A549 (cell line): ENCODE measurements around the gene ADGRL1. TPM values are rescaled to one million over a fixed set of nuclear protein-coding genes. Genes with fewer than 3 reads are reported as not detected.
"Not testable (repeated sequence)": the region's sequence is repeated elsewhere in the genome, so short reads cannot be mapped to it uniquely, and the experiment has no call there.

ENCODE experiments used
- ATAC-seq, 2 experiments: fragments of 200-7000 bp in 1 of 2; fragments of >200 bp in 1 of 2; cut with Nextera tagmentation in 1 of 2; cut with Tn5 transposase in 1 of 2; 3 replicates each; pipeline versions ENCODE4 v1.8.0 to v1.9.1; 2018 to 2020; ENCODE audit warnings: mild to moderate bottlenecking in 1 of 2, moderate library complexity in 1 of 2
- CTCF ChIA-PET: fragments of 300-600 bp; sonication (Branson Sonifier 250); formaldehyde crosslinking; extraction: SDS; loops from one replicate; lab custom pipeline; 2021; ENCODE audit warnings: antibody characterized with exemption, inconsistent platforms; lab: Yijun Ruan, JAX
- POLR2A ChIA-PET: fragments of 350-600 bp; formaldehyde crosslinking; extraction: SDS; loops from one replicate; lab custom pipeline; 2021; ENCODE audit warnings: antibody characterized with exemption, inconsistent platforms; lab: Yijun Ruan, JAX
- DNase-seq, 2 experiments: peaks; one replicate each; pipeline versions ENCODE4 v3.0.0 to v3.0.0-alpha.2; 2011 to 2016; ENCODE audit warnings: low read depth in 1 of 2, low spot score in 1 of 2
- FAIRE-seq: peaks from 2 replicates; lab custom pipeline; 2011; peaks lifted over from hg19 to GRCh38; lab: Jason Lieb, UNC
- H3K27ac ChIP-seq, 2 experiments: fragments of >200 bp; sonication (Bioruptor Twin); formaldehyde crosslinking; 3 replicates each; pipeline ENCODE4 v1.5.1; 2016 to 2017
- H3K4me1 ChIP-seq: fragments of >200 bp; sonication (Bioruptor Twin); formaldehyde crosslinking; 3 replicates; pipeline ENCODE4 v1.6.1; 2016
- H3K4me2 ChIP-seq: fragments of >200 bp; sonication (Bioruptor Twin); formaldehyde crosslinking; 3 replicates; pipeline ENCODE4 v1.6.1; 2016
- H3K4me3 ChIP-seq: fragments of >200 bp; sonication (Bioruptor Twin); formaldehyde crosslinking; 3 replicates; pipeline ENCODE4 v1.5.1; 2016
- H3K9me3 ChIP-seq: fragments of >200 bp; sonication (Bioruptor Twin); formaldehyde crosslinking; 3 replicates; pipeline ENCODE4 v1.6.1; 2016
- CTCF ChIP-seq: fragments of >200 bp; sonication (Bioruptor Twin); formaldehyde crosslinking; IDR thresholded peaks from 3 replicates; pipeline ENCODE4 v1.5.1; 2016
- EP300 ChIP-seq, 2 experiments: fragments of >200 bp; sonication (Bioruptor Twin); formaldehyde crosslinking; IDR thresholded peaks; 2 replicates in 1 of 2; 3 replicates in 1 of 2; pipeline ENCODE4 v1.6.1; 2016 to 2017
- HEYL ChIP-seq: fragments of 250-450 bp; sonication (Bioruptor Pico); IDR thresholded peaks from 2 replicates; pipeline ENCODE4 v1.8.0; 2021; ENCODE audit warnings: mild to moderate bottlenecking, moderate library complexity
- HOXA7 ChIP-seq: fragments of 250-450 bp; sonication (Bioruptor Pico); IDR thresholded peaks from 2 replicates; pipeline ENCODE4 v1.5.0; 2020; ENCODE audit warnings: mild to moderate bottlenecking, moderate library complexity
- JUNB ChIP-seq: fragments of >200 bp; sonication (Bioruptor Twin); formaldehyde crosslinking; IDR thresholded peaks from 2 replicates; pipeline ENCODE4 v1.6.1; 2016
- MAFK ChIP-seq: fragments of 450-650 bp; IDR thresholded peaks from 2 replicates; pipeline ENCODE4 v1.6.1; 2014; ENCODE audit not compliant: partially characterized antibody
- NFE2L2 ChIP-seq: fragments of 150-350 bp; conservative IDR thresholded peaks from 2 replicates; pipeline ENCODE4 v1.6.1; 2014; ENCODE audit warnings: low read length
- POLR2A ChIP-seq: IDR thresholded peaks from 2 replicates; pipeline ENCODE4 v1.6.1; 2012; ENCODE audit warnings: mild to moderate bottlenecking, low read length
- RFX5 ChIP-seq: fragments of 450-650 bp; IDR thresholded peaks from 2 replicates; pipeline ENCODE4 v1.7.1; 2014; ENCODE audit warnings: antibody characterized with exemption, mild to moderate bottlenecking, moderate library complexity
- RNF2 ChIP-seq: fragments of 200-600 bp; sonication (generic); IDR thresholded peaks from 2 replicates; pipeline ENCODE4 v1.6.1; 2016; ENCODE audit warnings: low read depth, mild to moderate bottlenecking, antibody characterized with exemption, moderate library complexity, borderline replicate concordance
- TFCP2L1 ChIP-seq: fragments of 250-450 bp; sonication (Bioruptor Pico); IDR thresholded peaks from 2 replicates; pipeline ENCODE4 v1.5.0; 2021; ENCODE audit warnings: mild to moderate bottlenecking
- WGBS: methylation state at CpG from one replicate; pipeline ENCODE4 v1.1.6; 2017; ENCODE audit errors: missing lambda C conversion rate; 5-methylcytosine and 5-hydroxymethylcytosine counted together
- polyA plus RNA-seq, 4 experiments: library from polyadenylated mRNA; depleted of rRNA in 3 of 4; stranded (reverse); fragments of >200 nt; fragmentation: RNase III in 1 of 4; extraction: RNeasy Plus Mini Kit Qiagen cat#74134 plus additional on column Dnase treatment in 1 of 4; gene quantifications; 2 replicates in 3 of 4; 3 replicates in 1 of 4; pipeline ENCODE4 v1.2.3, GENCODE V29; 2011 to 2017
- TF ChIP-seq, protein P1 (sequence below): fragments of 250-450 bp; sonication (Bioruptor Pico); IDR thresholded peaks from 2 replicates; pipeline ENCODE4 v1.5.0; 2020; ENCODE audit warnings: low read depth, mild to moderate bottlenecking, moderate library complexity
- TF ChIP-seq, protein P2 (sequence below): fragments of 200-600 bp; sonication (generic); IDR thresholded peaks from 2 replicates; pipeline ENCODE4 v1.6.1; 2016; ENCODE audit warnings: antibody characterized with exemption, mild to moderate bottlenecking, moderate library complexity

ADGRL1 gene
- polyA plus RNA-seq, 2 of the 4 experiments (the other 2 are of a cell fraction): 3.9 to 6.0 TPM

- no peak for DNase-seq
- no peak overlapping the region for H3K27ac ChIP-seq
- 86% methylated on average over 16 of the region's 16 CpGs for WGBS
- TF ChIP-seq CTCF: no peak
- TF ChIP-seq POLR2A: no peak
- no peak for TF ChIP-seq RFX5
- TF ChIP-seq TFCP2L1 (CRISPR knock-in tag): no peak
- no peak for TF ChIP-seq HEYL (CRISPR knock-in tag)
- no peak for TF ChIP-seq EP300 (IDR thresholded peaks at IDR 0.05)
- no peak for TF ChIP-seq RNF2
- TF ChIP-seq, protein P1, sequence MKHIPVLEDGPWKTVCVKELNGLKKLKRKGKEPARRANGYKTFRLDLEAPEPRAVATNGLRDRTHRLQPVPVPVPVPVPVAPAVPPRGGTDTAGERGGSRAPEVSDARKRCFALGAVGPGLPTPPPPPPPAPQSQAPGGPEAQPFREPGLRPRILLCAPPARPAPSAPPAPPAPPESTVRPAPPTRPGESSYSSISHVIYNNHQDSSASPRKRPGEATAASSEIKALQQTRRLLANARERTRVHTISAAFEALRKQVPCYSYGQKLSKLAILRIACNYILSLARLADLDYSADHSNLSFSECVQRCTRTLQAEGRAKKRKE: no peak
- TF ChIP-seq MAFK: no peak
- no peak for TF ChIP-seq JUNB
- no peak for TF ChIP-seq HOXA7 (CRISPR knock-in tag)
- no peak for TF ChIP-seq NFE2L2
- no peak for FAIRE-seq
- ChIA-PET CTCF (interaction anchor here (2.0 kb wide), 1 partner anchor 126 kb away, joined by 7 read pairs; no protein-coding TSS in a partner anchor), POLR2A (no interaction called here)
- H3K4me3 ChIP-seq: no peak overlapping the region
- ATAC-seq: no peak
- no peaks in the 10 kb centered on the region for H3K9me3 ChIP-seq
- H3K4me2 ChIP-seq: no peak overlapping the region
- peaks cover 21% of the 10 kb centered on the region; the same call in 2 of the 3 replicates for H3K4me1 ChIP-seq
Measured at GRCh38 chr19:14222886-14223285, 16.9 kb upstream of the ADGRL1 start.

DNA sequence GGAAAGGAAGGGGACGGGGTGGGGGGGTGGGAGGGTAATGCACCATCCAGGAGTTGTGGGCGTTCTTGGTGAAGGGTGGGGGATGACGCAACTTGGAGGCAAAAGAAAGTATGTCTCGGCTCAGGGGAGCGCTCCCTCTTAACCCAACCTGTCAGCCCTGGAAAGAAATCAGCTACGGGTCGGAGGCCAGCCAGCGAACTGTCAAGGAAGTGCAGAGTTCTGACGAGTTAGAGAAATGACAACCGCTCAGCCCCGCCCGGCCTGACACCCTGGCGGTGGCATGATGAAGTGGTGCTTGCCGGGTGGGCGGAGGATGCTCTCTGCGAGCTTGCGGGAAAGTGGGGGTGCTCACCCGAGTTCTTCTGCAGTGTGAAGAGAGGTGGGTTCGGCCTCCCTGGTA, 15.4 kb upstream of the ADGRL1 start:
- FAIRE-seq, H3K9me3 ChIP-seq, H3K4me3 ChIP-seq, POLR2A ChIA-PET: not testable (repeated sequence)
- Histone ChIP-seq H3K4me2 (peak overlapping the region; percentile 67), H3K27ac (peak overlapping the region; percentile 69; a peak in 4 of 6 replicates), H3K4me1 (peaks cover 17% of the 10 kb centered on the region; the same call in 2 of the 3 replicates)
- CTCF ChIA-PET: interaction anchor here (2.0 kb wide), 1 partner anchor 128 kb away, joined by 7 read pairs; no protein-coding TSS in a partner anchor
- peak in 1 of 2 experiments; percentile 61 for DNase-seq
- WGBS: 5% methylated on average over 15 of the region's 19 CpGs
- ATAC-seq: peak; percentile 66 to 76; a peak in 5 of 6 replicates

GRCh38 chr19:14218620-14219330, 12.8 kb upstream of the ADGRL1 start:
- Histone ChIP-seq H3K4me1 (peaks cover 17% of the 10 kb centered on the region; the same call in 2 of the 3 replicates), H3K4me2 (no peak overlapping the region), H3K9me3 (no peaks in the 10 kb centered on the region), H3K27ac (peak overlapping the region; percentile 67 to 80; a peak in 5 of 6 replicates), H3K4me3 (no peak overlapping the region)
- POLR2A ChIA-PET: no interaction called here
- TF ChIP-seq, protein P2, sequence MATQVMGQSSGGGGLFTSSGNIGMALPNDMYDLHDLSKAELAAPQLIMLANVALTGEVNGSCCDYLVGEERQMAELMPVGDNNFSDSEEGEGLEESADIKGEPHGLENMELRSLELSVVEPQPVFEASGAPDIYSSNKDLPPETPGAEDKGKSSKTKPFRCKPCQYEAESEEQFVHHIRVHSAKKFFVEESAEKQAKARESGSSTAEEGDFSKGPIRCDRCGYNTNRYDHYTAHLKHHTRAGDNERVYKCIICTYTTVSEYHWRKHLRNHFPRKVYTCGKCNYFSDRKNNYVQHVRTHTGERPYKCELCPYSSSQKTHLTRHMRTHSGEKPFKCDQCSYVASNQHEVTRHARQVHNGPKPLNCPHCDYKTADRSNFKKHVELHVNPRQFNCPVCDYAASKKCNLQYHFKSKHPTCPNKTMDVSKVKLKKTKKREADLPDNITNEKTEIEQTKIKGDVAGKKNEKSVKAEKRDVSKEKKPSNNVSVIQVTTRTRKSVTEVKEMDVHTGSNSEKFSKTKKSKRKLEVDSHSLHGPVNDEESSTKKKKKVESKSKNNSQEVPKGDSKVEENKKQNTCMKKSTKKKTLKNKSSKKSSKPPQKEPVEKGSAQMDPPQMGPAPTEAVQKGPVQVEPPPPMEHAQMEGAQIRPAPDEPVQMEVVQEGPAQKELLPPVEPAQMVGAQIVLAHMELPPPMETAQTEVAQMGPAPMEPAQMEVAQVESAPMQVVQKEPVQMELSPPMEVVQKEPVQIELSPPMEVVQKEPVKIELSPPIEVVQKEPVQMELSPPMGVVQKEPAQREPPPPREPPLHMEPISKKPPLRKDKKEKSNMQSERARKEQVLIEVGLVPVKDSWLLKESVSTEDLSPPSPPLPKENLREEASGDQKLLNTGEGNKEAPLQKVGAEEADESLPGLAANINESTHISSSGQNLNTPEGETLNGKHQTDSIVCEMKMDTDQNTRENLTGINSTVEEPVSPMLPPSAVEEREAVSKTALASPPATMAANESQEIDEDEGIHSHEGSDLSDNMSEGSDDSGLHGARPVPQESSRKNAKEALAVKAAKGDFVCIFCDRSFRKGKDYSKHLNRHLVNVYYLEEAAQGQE: no peak
- no peak for FAIRE-seq
- no peak for DNase-seq
- ATAC-seq: no peak
- CTCF ChIA-PET: interaction anchor here (3.2 kb wide), 1 partner anchor 130 kb away, joined by 17 read pairs; no protein-coding TSS in a partner anchor
- WGBS: 69% methylated on average over 12 of the region's 12 CpGs

- H3K4me2 ChIP-seq, POLR2A ChIA-PET, H3K9me3 ChIP-seq, DNase-seq, H3K4me3 ChIP-seq: not testable (repeated sequence)
- peak overlapping the region in 1 of 2 experiments; percentile 37; a peak in 2 of 6 replicates for H3K27ac ChIP-seq
- ATAC-seq (peak; percentile 47 to 62), FAIRE-seq (peak; percentile 59)
- H3K4me1 ChIP-seq: peaks cover 17% of the 10 kb centered on the region; the same call in 2 of the 3 replicates
- CTCF ChIA-PET: interaction anchor here (0.6 to 3.2 kb wide), 5 partner anchors 19 to 139 kb away, joined by 3 to 17 read pairs (median 3); no protein-coding TSS in a partner anchor
- 0% methylated on average over 3 of the region's 4 CpGs for WGBS
Measured at GRCh38 chr19:14217886-14218285, 11.9 kb upstream of the ADGRL1 start.
